ENCODE data around the gene PID1. TPM values are rescaled to one million over a fixed set of nuclear protein-coding genes. Genes with fewer than 3 reads are reported as not detected.

PID1 gene
- total and polyA plus RNA-seq, 4 donors, result 13.3 to 52.0 (median 45.7) TPM

- DNase-seq (ENCODE audit: low spot score), result no peak
- no peaks in the 10 kb centered on the region for H3K36me3 ChIP-seq (ENCODE audit: control insufficient read depth in 4 of 4, insufficient read depth in 3 of 4, low read depth in 1 of 4, low read length in 3 of 4)
- H3K27ac ChIP-seq (ENCODE audit: low read depth in 1 of 2, low read length in 2 of 2), result no peak overlapping the region
- H3K4me3 ChIP-seq (ENCODE audit: low read depth in 1 of 3, low read length in 3 of 3), result no peak overlapping the region
- H3K4me1 ChIP-seq (ENCODE audit: control insufficient read depth in 4 of 4, insufficient read depth in 4 of 4, low read length in 3 of 4), result peaks cover 0 to 5% (median 1%) of the 10 kb centered on the region in 4 donors
- H3K9ac ChIP-seq (ENCODE audit: low read depth in 1 of 2, low read length in 2 of 2), result no peak overlapping the region
- WGBS, result 82% methylated on average over 3 of the region's 3 CpGs
- no peaks in the 10 kb centered on the region for H3K9me3 ChIP-seq (ENCODE audit: control insufficient read depth in 4 of 4, low read length in 3 of 4)
- H3K27me3 ChIP-seq (ENCODE audit: control insufficient read depth in 4 of 4, insufficient read depth in 4 of 4, low read length in 3 of 4), result no peaks in the 10 kb centered on the region
- no peak for TF ChIP-seq HNF4G (IDR thresholded peaks at IDR 0.05)
- no peak for TF ChIP-seq RXRA (IDR thresholded peaks at IDR 0.05)
- TF ChIP-seq ZBTB33 (IDR thresholded peaks at IDR 0.05), result no peak
- no peak for TF ChIP-seq MAX (IDR thresholded peaks at IDR 0.05)
- no peak for TF ChIP-seq GABPA (IDR thresholded peaks at IDR 0.05 in 1 of 2, conservative IDR thresholded peaks at IDR 0.05 in 1 of 2)
- TF ChIP-seq FOXA1 (IDR thresholded peaks at IDR 0.05), result no peak
- TF ChIP-seq SP1 (IDR thresholded peaks at IDR 0.05), result no peak
- no peak for TF ChIP-seq YY1 (IDR thresholded peaks at IDR 0.05)
- no peak for TF ChIP-seq TAF1 (conservative IDR thresholded peaks at IDR 0.05)
- TF ChIP-seq NR2F2 (IDR thresholded peaks at IDR 0.05), result no peak
- TF ChIP-seq JUND (IDR thresholded peaks at IDR 0.05), result no peak
- TF ChIP-seq RAD21 (IDR thresholded peaks at IDR 0.05), result no peak
- no peak for TF ChIP-seq CTCF (IDR thresholded peaks at IDR 0.05; ENCODE audit: low read depth, low read length, missing input control)
These were observed 181.3 kb downstream of the PID1 start for GRCh38 chr2:229089776-229090175.

- 85% methylated on average over 7 of the region's 7 CpGs for WGBS
- TF ChIP-seq RAD21 (IDR thresholded peaks at IDR 0.05) (no peak), FOXA2 (IDR thresholded peaks at IDR 0.05) (no peak), CTCF (IDR thresholded peaks at IDR 0.05; ENCODE audit: low read depth, low read length, missing input control) (no peak), YY1 (IDR thresholded peaks at IDR 0.05) (no peak), ZBTB33 (IDR thresholded peaks at IDR 0.05) (no peak), HNF4G (IDR thresholded peaks at IDR 0.05) (no peak), ATF3 (IDR thresholded peaks at IDR 0.05) (no peak), REST (IDR thresholded peaks at IDR 0.05) (no peak), RXRA (IDR thresholded peaks at IDR 0.05) (no peak)
- Histone ChIP-seq H3K4me1 (ENCODE audit: control insufficient read depth in 4 of 4, insufficient read depth in 4 of 4, low read length in 3 of 4) (peaks cover 0 to 5% (median 1%) of the 10 kb centered on the region in 4 donors), H3K27ac (ENCODE audit: low read depth in 1 of 2, low read length in 2 of 2) (no peak overlapping the region), H3K36me3 (ENCODE audit: control insufficient read depth in 4 of 4, insufficient read depth in 3 of 4, low read depth in 1 of 4, low read length in 3 of 4) (no peaks in the 10 kb centered on the region), H3K9me3 (ENCODE audit: control insufficient read depth in 4 of 4, low read length in 3 of 4) (no peaks in the 10 kb centered on the region), H3K9ac (ENCODE audit: low read depth in 1 of 2, low read length in 2 of 2) (no peak overlapping the region), H3K4me3 (ENCODE audit: low read depth in 1 of 3, low read length in 3 of 3) (no peak overlapping the region), H3K27me3 (ENCODE audit: control insufficient read depth in 4 of 4, insufficient read depth in 4 of 4, low read length in 3 of 4) (no peaks in the 10 kb centered on the region)
- DNase-seq (ENCODE audit: low spot score), result no peak
These were observed 182.0 kb downstream of the PID1 start for GRCh38 chr2:229088966-229089700.
